Esophagus squamous epithelium (tissue), 5 donors: ENCODE measurements around the gene POU6F2. TPM values are rescaled to one million over a fixed set of nuclear protein-coding genes. Genes with fewer than 3 reads are reported as not detected.

Experiments
- DNase-seq: peaks from one replicate; lab custom pipeline; 2025; lab: John Stamatoyannopoulos, UW
- H3K27ac ChIP-seq, 4 donors: fragments of 200-600 bp; sonication (generic); one replicate each; pipeline ENCODE4 v1.5.1; 2016 to 2019; ENCODE audit warnings: mild to moderate bottlenecking in 1 of 4
- H3K27me3 ChIP-seq, 4 donors: fragments of 200-600 bp; sonication (generic); 1 replicate in 3 of 4; 2 replicates in 1 of 4; pipeline versions ENCODE4 v1.5.1 to v1.6.0; 2017 to 2021; ENCODE audit warnings: antibody characterized with exemption in 1 of 4
- H3K36me3 ChIP-seq, 3 donors: fragments of 200-600 bp; sonication (generic); one replicate each; pipeline ENCODE4 v1.5.1; 2016 to 2019
- H3K4me1 ChIP-seq, 3 donors: fragments of 200-600 bp; sonication (generic); one replicate each; pipeline ENCODE4 v1.5.1; 2017 to 2019
- H3K4me3 ChIP-seq, 4 donors: fragments of 200-600 bp; sonication (generic); 1 replicate in 3 of 4; 2 replicates in 1 of 4; pipeline ENCODE4 v1.5.1; 2016 to 2019; ENCODE audit warnings: mild to moderate bottlenecking in 2 of 4, moderate library complexity in 1 of 4
- H3K9me3 ChIP-seq, 3 donors: fragments of 200-600 bp; sonication (generic); one replicate each; pipeline ENCODE4 v1.5.1; 2016 to 2019
- CTCF ChIP-seq, 6 experiments: fragments of 450-650 bp in 4 of 6; fragments of 200-600 bp in 2 of 6; sonication (generic) in 2 of 6; IDR thresholded peaks; one replicate each; pipeline ENCODE4 v1.5.1; 2016 to 2019; ENCODE audit warnings: antibody characterized with exemption in 6 of 6, mild to moderate bottlenecking in 4 of 6, moderate library complexity in 4 of 6
- POLR2A ChIP-seq, 4 donors: fragments of 450-650 bp; IDR thresholded peaks; one replicate each; pipeline ENCODE4 v1.6.1; 2017; ENCODE audit warnings: antibody characterized with exemption in 4 of 4, mild to moderate bottlenecking in 4 of 4, moderate library complexity in 3 of 4
- WGBS, 2 donors: methylation state at CpG; one replicate each; pipeline ENCODE4 v1.1.5; 2018; 5-methylcytosine and 5-hydroxymethylcytosine counted together
- intact Hi-C: fragments of 100-400 bp; cut with DNase I; formaldehyde crosslinking; loops from one replicate; pipeline ENCODE4 v1.15.0; 2022
- total RNA-seq, 4 donors: library from RNA; depleted of rRNA; stranded (reverse); fragments of >200 nt; gene quantifications; one replicate each; pipeline ENCODE4 v1.1.0, GENCODE V29; 2016
- donor health status: DM: yes; HTN: yes; CAD: no.

Gene POU6F2
- total RNA-seq, 4 donors from 2014 or later: 0.76 to 1.6 TPM; not detected in 2

- no peaks in the 10 kb centered on the region for H3K27me3 ChIP-seq
- H3K36me3 ChIP-seq: no peaks in the 10 kb centered on the region
- no peak overlapping the region for H3K27ac ChIP-seq
- TF ChIP-seq CTCF (IDR thresholded peaks at IDR 0.05) (no peak), POLR2A (IDR thresholded peaks at IDR 0.05) (no peak)
- intact Hi-C loops: no loop called here
- H3K9me3 ChIP-seq: no peaks in the 10 kb centered on the region
- H3K4me1 ChIP-seq: no peaks in the 10 kb centered on the region
- 33 to 51% methylated on average over 4 of the region's 4 CpGs for WGBS, 2 donors
- no peak for DNase-seq
- H3K4me3 ChIP-seq: no peak overlapping the region
Observed at GRCh38 chr7:39248041-39248691, 270.5 kb downstream of the POU6F2 start.

GRCh38 chr7:39248692-39249090, 271.0 kb downstream of the POU6F2 start:
- whole genome bisulfite sequencing, 2 donors: 43 to 55% methylated on average over 3 of the region's 3 CpGs
- intact Hi-C loops: no loop called here
- H3K4me3 ChIP-seq: no peak overlapping the region
- DNase-seq: no peak
- no peaks in the 10 kb centered on the region for H3K36me3 ChIP-seq
- no peaks in the 10 kb centered on the region for H3K9me3 ChIP-seq
- H3K27ac ChIP-seq: no peak overlapping the region
- no peak for TF ChIP-seq POLR2A (IDR thresholded peaks at IDR 0.05)
- TF ChIP-seq CTCF (IDR thresholded peaks at IDR 0.05): no peak
- H3K27me3 ChIP-seq: no peaks in the 10 kb centered on the region
- H3K4me1 ChIP-seq: no peaks in the 10 kb centered on the region

- WGBS, 2 donors: 82 to 91% methylated on average over 9 of the region's 9 CpGs
- intact Hi-C loops: no loop called here
- no peak overlapping the region for H3K27ac ChIP-seq
- H3K4me1 ChIP-seq: no peaks in the 10 kb centered on the region
- no peaks in the 10 kb centered on the region for H3K36me3 ChIP-seq
- DNase-seq: no peak
- TF ChIP-seq CTCF (IDR thresholded peaks at IDR 0.05): no peak
- TF ChIP-seq POLR2A (IDR thresholded peaks at IDR 0.05): no peak
- no peak overlapping the region for H3K4me3 ChIP-seq
- H3K27me3 ChIP-seq: no peaks in the 10 kb centered on the region
- no peaks in the 10 kb centered on the region for H3K9me3 ChIP-seq
Observed at GRCh38 chr7:39249635-39250152, 272.0 kb downstream of the POU6F2 start.

- Histone ChIP-seq H3K9me3 (no peaks in the 10 kb centered on the region), H3K27me3 (no peaks in the 10 kb centered on the region), H3K36me3 (no peaks in the 10 kb centered on the region), H3K4me3 (no peak overlapping the region), H3K27ac (no peak overlapping the region), H3K4me1 (no peaks in the 10 kb centered on the region)
- 26 to 27% methylated on average over 3 to 4 of the region's 4 CpGs for WGBS, 2 donors
- no peak for DNase-seq
- intact Hi-C loops: no loop called here
- no peak for TF ChIP-seq CTCF (IDR thresholded peaks at IDR 0.05)
- no peak for TF ChIP-seq POLR2A (IDR thresholded peaks at IDR 0.05)
Observed at GRCh38 chr7:39252916-39253315, 275.2 kb downstream of the POU6F2 start.

GRCh38 chr7:39259391-39260003, 281.8 kb downstream of the POU6F2 start:
- H3K27me3 ChIP-seq: no peaks in the 10 kb centered on the region
- no peak for TF ChIP-seq CTCF (IDR thresholded peaks at IDR 0.05)
- TF ChIP-seq POLR2A (IDR thresholded peaks at IDR 0.05): no peak
- no peaks in the 10 kb centered on the region for H3K9me3 ChIP-seq
- WGBS, 2 donors: 72 to 76% methylated on average over 11 of the region's 11 CpGs
- no peak overlapping the region for H3K27ac ChIP-seq
- H3K36me3 ChIP-seq: no peaks in the 10 kb centered on the region
- intact Hi-C loops: no loop called here
- no peaks in the 10 kb centered on the region for H3K4me1 ChIP-seq
- DNase-seq: no peak
- no peak overlapping the region for H3K4me3 ChIP-seq
